GM12874 (cell line): Measurements from ENCODE around the gene MRRF.

Experiments
- TF ChIP-seq, protein P1 (sequence below): IDR thresholded peaks from 2 replicates; pipeline ENCODE4 v1.5.1; 2011; ENCODE audit warnings: low read depth, mild to moderate bottlenecking, control low read depth, low read length, moderate library complexity; ENCODE audit not compliant: insufficient read depth

Gene MRRF, protein sequence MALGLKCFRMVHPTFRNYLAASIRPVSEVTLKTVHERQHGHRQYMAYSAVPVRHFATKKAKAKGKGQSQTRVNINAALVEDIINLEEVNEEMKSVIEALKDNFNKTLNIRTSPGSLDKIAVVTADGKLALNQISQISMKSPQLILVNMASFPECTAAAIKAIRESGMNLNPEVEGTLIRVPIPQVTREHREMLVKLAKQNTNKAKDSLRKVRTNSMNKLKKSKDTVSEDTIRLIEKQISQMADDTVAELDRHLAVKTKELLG

DNA sequence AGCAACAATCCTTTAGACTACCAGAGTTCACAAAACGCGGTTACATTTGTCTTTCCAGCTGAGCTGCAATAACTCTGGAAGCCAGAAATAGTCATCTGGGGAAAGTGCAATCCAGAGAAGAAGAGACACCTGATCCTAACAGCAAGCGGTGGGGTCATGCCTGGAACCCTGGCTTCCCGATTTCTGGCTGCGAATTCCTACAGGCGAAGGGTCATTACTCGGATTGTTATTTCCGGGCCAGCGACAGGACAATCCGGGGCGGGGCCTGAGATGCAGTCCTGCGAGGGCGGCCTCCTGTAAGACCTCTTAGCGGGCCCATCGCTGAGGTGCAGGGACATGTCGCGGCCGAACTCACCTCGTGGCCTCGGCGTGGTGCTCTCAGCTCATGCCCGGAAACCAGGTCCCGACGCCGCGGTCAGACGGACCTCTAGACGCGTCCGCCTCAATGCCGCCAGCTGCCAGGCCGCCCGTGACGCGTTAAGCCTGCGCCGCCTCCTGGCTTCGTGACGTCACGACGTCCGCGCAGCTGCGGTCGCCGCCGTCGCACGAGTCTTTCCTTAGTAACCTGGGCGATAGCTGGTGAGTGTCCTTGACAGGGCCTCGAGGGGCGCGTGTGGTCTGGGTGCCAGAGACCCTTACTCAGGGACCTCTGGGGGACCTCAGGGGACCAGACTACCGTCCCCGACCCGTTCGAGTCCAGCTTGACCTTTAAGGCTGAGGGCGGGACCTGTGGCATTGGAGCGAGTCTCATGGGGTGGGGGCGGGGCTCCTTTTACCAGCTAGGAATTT lies at the start of gene MRRF, which contains the start of gene RBM18:
MRRF (plus strand) TSS at position 523 of the 789 bp plus-strand sequence. CDS start 6,010 bp downstream, outside the sequence.
RBM18 (minus strand) TSS at position 481 of the 789 bp plus-strand sequence. CDS start 3,348 bp downstream, outside the sequence.
- TF ChIP-seq, protein P1, sequence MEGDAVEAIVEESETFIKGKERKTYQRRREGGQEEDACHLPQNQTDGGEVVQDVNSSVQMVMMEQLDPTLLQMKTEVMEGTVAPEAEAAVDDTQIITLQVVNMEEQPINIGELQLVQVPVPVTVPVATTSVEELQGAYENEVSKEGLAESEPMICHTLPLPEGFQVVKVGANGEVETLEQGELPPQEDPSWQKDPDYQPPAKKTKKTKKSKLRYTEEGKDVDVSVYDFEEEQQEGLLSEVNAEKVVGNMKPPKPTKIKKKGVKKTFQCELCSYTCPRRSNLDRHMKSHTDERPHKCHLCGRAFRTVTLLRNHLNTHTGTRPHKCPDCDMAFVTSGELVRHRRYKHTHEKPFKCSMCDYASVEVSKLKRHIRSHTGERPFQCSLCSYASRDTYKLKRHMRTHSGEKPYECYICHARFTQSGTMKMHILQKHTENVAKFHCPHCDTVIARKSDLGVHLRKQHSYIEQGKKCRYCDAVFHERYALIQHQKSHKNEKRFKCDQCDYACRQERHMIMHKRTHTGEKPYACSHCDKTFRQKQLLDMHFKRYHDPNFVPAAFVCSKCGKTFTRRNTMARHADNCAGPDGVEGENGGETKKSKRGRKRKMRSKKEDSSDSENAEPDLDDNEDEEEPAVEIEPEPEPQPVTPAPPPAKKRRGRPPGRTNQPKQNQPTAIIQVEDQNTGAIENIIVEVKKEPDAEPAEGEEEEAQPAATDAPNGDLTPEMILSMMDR, result no peak

DNA sequence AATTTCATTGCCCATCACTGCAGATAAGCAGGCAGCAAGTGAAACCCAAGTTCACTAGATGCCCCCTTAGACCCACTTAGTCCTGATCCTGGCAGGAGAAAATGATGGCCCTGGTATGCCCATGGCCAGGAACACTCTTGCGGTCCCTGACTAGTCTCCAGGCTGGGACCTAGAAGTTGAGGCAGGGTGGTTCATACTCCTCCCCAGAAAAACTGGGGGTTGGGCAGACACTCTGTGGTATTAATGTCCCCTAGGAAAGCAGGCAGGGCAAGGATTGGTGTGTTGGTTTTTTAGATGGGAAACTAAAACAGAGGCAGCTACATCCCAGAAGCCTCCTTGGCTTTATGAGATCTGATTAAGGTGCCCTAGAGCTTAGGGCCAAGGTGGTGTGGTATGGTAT lies 49.0 kb upstream of the MRRF start:
- TF ChIP-seq, protein P1, result no peak

DNA sequence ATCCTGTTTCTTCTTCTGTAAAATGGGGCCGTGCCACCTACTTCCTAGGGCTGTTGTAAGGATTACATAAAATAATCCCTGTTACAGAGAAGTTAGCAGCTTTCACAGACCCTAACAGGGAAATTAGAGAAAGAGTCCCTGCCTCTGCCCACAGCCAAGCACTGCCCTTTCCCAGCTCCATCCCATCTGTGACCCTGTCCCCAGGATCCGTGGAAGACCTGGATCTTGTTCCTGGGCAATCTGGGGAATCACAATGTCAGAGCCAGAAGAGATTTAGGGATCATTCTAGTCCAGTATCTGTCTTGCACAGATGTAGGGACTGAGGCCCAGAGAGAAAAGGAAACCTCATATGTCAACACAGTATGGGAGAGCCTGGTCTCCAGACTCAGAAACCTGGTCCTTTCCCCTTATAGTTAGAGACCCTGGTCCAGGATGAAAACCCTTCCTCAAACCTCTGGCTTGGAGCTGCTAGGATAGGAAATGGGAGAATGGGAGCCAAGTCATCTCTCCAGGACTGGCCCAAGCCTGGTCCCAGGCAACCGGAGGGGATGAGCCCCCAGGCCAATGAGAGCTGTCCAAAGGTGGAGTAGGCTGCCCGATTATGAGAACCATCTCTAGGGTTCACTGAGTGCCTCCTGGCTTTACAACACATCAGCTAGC lies 48.4 kb upstream of the MRRF start:
- TF ChIP-seq, protein P1, result no peak

DNA sequence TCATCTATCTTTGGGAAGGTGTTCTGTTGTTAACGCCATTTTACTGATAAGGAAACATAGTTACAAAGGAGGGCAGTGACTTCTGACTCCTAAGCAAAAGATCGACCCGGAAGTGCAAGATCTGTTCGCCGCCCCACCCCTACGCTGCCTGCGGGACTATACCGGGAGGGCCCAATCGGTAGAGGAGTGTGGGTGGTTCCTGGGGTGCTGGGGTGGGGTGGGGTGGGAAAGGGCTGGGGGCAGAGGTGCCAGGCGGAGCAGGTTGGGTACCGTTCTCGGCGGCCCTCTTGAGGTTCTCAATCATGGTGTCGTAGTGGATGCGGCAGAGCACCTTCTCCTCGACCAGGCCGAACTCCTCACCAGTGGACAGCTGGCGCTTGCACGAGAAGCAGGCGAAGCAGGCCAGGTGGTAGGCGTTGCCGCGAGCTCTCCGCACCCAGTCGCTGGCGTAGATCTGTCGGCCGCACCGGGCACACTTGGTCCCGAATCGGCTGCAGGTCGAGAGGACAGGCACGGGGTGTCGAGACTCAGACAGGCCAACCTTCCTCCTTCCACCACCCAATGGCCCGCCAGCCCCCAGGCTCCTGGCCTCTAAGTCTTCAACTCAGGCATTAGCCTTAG lies 47.8 kb upstream of the MRRF start:
- TF ChIP-seq, protein P1, result no peak

DNA sequence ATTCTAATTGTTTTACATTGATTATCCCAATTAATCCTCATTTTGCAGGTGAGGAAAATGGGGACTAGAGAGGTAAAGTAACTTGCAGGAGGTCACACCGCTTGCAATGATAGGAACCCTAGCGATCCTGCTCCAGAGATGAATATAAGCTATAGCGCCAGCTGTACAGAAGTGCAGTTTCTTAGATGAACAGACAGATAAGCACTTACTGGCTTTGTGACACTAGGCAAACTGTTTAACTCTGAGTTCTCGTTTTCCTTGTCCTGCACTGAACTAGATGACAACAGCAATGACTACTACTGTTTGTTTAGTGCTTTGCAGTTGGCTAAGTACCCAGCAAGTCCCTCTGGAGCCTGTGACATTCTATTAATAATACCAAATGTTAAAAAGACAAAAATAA lies 47.0 kb upstream of the MRRF start:
- TF ChIP-seq, protein P1, result no peak

DNA sequence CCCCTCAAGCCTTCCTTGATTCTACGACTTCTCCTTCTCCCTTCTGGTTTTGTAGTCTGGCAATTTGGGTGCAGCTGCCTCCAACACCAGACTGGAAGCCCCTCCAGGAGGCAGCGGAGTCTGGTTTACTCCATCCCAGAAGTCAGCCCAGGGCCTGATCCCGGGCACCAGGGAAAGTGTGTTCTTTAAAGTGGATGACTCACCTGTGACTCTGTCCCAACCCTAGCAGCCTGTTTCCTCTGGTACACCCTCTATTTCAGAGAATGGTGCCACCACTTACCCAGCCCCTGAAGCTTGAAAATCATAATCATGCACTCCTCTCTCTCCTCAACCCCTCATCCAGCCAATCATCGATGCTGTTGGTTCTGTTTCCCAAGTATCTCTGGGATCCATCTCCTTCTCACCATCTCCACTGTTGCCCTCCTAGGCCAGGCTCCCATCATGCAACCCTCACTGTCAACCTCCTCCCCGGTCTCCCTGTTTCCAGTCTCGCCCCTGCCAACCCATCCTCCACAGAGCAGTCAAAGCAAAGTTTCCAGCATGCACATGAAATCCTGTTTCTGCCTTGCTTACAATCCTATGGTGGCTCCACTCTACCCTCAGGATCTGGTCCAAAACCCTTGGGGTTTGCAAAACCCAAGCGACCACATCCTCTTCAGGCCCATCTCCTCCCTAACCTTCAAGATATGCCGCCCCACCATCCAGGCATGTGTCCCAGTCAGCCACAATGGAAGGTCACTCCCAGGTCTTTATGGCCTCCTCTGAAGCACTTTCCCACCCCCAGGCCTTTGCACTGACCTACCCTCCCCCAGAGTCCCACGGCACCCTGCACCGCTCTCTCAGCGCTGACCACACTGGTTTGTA lies 46.4 kb upstream of the MRRF start:
- TF ChIP-seq, protein P1, result no peak
